GM12874 (cell line): ENCODE measurements around the gene CAPZA1.

Experiments used
- TF ChIP-seq, protein P1 (sequence below): IDR thresholded peaks from 2 replicates; pipeline ENCODE4 v1.5.1; 2011; ENCODE audit warnings: low read depth, mild to moderate bottlenecking, control low read depth, low read length, moderate library complexity; ENCODE audit not compliant: insufficient read depth

The CAPZA1 gene

DNA sequence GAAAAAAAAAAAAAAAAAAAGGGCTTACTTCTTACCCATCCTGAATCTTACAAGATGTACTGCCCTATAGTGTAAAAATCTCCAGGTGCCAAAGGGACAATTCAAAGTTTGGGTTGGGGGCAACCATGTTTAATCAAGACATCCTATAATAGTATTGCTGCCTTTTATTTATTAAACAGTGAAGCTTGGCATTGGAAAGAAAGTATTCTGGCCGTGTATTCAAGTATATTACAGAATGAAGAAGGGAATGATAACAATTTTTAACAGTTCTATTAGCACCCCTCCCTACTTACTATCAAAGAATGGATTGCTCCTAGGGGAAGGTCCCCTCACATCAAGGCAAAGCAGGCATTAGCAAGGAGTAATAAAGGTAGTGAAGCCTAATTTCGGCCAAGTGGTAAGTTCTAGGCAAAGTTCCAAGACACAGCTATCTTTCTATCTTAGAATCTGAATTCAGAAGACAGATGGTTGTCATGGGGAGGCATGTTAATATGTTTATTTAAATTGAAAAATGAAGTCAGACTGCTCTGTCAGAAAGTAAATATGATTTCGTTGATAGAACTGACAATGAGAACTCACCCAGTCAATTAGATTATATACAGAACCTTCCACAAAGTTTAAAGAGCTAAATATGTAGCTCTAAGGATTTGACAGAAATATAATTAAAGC, 25.3 kb upstream of the CAPZA1 start:
- TF ChIP-seq, protein P1, sequence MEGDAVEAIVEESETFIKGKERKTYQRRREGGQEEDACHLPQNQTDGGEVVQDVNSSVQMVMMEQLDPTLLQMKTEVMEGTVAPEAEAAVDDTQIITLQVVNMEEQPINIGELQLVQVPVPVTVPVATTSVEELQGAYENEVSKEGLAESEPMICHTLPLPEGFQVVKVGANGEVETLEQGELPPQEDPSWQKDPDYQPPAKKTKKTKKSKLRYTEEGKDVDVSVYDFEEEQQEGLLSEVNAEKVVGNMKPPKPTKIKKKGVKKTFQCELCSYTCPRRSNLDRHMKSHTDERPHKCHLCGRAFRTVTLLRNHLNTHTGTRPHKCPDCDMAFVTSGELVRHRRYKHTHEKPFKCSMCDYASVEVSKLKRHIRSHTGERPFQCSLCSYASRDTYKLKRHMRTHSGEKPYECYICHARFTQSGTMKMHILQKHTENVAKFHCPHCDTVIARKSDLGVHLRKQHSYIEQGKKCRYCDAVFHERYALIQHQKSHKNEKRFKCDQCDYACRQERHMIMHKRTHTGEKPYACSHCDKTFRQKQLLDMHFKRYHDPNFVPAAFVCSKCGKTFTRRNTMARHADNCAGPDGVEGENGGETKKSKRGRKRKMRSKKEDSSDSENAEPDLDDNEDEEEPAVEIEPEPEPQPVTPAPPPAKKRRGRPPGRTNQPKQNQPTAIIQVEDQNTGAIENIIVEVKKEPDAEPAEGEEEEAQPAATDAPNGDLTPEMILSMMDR = no peak

DNA sequence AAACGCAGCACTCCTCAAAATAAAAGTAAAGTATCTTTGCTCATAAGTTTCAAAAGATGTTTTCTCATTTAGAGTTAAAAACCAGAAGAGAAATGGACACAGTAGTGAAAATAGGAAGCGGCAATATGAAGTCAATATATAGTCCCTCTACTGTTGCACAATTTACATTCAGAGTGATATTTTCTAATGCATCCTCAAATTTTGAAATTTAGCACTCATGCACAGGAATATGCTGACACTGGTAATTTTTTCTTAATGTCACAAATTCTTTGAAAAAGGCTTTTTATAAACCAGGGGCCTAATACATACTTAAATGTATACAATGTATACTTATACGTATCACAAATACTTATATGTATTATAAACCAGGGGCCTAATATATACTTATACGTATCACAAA, 20.2 kb upstream of the CAPZA1 start:
- TF ChIP-seq, protein P1 = no peak

DNA sequence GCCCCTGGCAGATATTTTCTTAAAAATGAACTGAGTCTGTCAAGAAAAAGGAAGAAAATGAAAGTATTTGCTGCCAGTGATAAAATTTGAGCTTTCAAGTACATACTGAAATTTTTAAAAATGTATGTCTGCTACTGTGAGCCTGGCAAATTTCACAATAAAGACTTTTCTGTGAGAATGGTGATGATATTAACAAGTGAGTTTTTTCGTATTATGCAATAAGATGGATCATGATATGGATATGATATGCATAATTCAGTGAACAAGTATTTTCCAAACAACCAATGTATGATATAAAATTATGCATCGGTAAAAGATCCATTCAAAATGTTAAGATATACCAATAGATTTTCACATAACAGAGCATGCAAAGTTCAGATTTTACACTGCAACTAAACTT, 16.6 kb upstream of the CAPZA1 start:
- TF ChIP-seq, protein P1 = no peak

DNA sequence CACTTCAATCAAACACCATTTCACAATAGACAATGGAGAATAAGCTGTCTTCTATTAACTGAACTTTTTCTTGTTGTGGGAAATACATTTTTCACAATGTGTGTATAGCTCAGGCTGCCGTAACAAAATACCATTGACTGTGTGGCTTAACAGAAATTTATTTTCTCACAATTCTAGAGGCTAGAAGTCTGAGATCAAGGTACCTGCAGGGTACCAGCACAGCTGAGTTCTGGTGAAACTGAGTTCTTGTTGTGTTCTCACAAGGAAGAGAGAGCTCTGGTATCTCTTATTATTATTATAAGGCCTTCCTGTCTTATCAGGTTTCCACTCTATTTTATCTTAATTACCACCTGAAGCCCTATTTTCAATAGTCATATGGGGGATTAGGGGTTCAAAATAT, 16.1 kb upstream of the CAPZA1 start:
- TF ChIP-seq, protein P1 = no peak

DNA sequence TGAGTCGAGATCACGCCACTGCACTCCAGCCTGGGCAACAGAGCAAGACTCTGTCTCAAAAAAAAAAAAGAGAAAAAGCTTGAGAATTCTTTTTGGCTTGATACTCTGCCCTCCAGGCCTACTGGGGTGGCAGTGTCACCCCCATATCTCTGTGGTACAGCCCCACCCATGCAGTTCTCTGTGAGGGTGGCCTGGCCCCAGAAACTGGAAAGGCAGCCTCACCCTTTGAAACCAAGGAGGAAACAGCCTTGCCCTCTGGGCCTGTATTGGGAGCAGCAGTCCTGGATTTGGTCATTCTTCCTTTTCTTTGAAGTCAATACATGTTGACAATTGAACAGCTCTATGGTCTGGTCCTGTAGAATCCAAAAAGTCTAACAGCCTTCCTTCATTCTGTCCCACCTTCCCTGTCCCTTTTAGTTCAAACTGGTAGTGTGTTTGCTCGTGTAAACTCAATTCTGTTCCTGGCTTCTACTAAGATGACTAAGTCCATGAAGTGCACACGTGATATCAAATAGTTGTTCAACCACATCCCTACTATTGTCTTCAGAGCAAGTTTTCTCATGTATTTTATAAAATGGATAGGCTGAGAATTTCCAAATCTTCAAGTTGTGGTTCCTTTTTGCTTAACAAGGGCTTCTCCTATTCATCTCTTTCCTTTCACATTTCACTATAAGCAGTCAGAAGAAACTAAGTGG, 13.9 kb upstream of the CAPZA1 start:
- TF ChIP-seq, protein P1 = no peak

DNA sequence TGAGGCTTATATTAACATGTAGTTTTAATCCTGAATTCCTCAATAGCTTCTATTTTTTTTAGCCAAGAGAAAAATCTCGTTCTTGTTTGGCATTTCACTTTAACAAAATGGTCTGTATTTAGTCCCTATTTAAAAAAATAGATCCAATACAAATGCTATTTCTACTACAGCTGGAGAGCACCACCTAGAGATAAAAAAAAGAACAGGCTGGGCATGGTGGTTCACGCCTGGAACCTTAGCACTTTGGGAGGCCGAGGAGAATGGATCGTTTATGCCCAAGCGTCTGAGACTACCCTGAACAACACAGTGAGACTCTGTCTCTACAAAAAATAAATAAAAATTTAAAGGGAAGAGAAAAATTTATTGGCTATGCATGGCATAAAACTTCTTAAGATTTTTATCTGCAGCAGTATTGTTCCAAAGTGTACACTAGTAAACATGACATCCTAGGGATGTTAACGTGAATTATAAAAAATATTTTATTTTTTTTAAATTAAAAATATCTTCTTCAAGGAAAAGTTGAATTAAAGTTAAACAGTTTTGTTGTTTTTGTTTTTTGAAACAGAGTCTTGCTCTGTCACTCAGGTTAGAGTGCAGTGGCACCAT, 5.1 kb upstream of the CAPZA1 start:
- TF ChIP-seq, protein P1 = peak; percentile 44; the same call in 1 of the 2 replicates

DNA sequence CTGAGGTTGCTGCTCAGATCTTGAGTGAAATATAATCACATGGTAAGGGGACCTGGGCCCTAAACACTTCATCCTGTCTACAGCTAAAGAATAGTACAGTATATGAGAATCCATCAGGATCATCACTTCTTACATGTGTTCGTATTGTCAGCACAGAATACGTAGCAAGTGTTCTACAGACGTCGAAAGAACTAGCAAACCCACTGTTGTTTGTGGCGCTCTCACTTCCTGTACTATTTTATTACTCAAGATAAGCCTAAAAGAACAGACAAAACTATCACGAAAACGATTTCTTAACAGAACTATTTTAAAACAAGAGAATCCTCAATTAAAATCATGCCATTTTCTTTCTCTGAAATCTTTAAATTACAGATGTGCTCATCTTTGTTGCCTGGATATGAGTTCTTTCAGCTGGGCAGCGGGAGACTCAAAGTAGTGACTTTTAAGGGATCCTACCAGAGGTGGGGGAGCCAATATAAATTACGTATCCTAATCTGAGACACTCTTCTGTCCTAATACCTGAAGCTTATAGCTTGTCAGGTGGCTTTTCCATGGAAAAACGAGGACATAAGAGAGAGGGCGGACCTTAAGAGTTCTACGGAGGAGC, 1.4 kb upstream of the CAPZA1 start:
- TF ChIP-seq, protein P1 = no peak
